ENCODE data around the gene STPG4. TPM values are rescaled to one million over a fixed set of nuclear protein-coding genes. Genes with fewer than 3 reads are reported as not detected.

Gene STPG4
- total RNA-seq, 3 donors from 2014 or later (not counting 1 experiment from before 2014, with no cell fraction given) = 0.21 to 0.65 TPM; not detected in 1

DNA sequence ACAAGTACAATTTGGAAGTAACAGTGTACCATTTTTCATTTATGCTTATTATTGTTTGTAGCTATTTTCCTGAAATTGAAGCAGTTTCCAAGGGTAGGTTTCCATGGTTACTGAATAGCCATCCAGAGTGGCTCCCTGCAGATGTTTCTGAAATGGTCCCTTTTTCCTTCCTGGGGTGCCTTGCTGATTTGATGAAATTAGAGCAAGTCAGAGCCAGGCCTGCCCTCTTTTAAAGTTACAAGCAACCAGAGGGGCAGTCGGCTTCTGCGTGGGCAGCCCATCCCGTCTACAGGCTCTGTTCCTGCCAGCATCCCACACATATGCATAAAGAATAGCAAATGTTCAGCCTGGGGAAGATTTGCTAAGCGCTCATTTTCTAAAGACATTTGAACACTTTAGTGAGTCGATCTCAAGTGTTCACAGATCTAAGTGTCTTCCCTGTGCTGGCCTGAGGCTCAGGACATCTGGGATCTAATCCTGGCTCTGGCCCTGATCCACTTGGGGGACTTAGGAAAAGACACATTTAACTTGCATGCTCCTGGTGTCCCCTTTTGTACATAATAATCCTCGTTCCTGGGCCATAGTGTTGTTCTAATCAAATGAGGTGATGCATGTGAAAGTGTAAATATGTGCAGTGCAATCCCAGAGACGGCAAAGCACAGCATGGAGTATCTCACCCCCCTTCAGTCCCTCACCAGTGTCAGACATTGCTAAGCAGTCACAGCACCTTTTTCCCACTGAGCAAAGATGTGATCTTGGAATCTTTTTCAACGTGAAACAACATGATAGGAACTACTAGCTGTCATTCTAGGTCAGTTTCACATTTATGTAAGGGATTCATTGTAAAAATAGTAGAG lies 92.2 kb downstream of the STPG4 start:
- H3K4me1 Mint-ChIP-seq = peaks cover 8 to 9% of the 10 kb centered on the region in 2 donors
- H3K36me3 ChIP-seq (ENCODE audit: control insufficient read depth, insufficient read depth, low read length) = peaks cover 40% of the 10 kb centered on the region
- DNase-seq = no peak
- H3K27me3 Mint-ChIP-seq (ENCODE audit: low read depth in 2 of 2) = peaks cover 3 to 6% of the 10 kb centered on the region in 2 donors
- peaks cover 14% of the 10 kb centered on the region for H3K4me1 ChIP-seq (ENCODE audit: control insufficient read depth, insufficient read depth, low read length)
- 99% methylated on average over 8 of the region's 8 CpGs for WGBS (ENCODE audit: insufficient coverage)
- H3K27ac Mint-ChIP-seq = no peak overlapping the region
- H3K4me3 Mint-ChIP-seq = no peak overlapping the region
- no peak overlapping the region for H3K27ac ChIP-seq (ENCODE audit: low read length)
- ATAC-seq = no peak
- TF ChIP-seq, protein P1, sequence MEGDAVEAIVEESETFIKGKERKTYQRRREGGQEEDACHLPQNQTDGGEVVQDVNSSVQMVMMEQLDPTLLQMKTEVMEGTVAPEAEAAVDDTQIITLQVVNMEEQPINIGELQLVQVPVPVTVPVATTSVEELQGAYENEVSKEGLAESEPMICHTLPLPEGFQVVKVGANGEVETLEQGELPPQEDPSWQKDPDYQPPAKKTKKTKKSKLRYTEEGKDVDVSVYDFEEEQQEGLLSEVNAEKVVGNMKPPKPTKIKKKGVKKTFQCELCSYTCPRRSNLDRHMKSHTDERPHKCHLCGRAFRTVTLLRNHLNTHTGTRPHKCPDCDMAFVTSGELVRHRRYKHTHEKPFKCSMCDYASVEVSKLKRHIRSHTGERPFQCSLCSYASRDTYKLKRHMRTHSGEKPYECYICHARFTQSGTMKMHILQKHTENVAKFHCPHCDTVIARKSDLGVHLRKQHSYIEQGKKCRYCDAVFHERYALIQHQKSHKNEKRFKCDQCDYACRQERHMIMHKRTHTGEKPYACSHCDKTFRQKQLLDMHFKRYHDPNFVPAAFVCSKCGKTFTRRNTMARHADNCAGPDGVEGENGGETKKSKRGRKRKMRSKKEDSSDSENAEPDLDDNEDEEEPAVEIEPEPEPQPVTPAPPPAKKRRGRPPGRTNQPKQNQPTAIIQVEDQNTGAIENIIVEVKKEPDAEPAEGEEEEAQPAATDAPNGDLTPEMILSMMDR (IDR thresholded peaks at IDR 0.05) = no peak
- intact Hi-C loops (cut with micrococcal nuclease) = no loop called here
- no peak overlapping the region for H3K4me3 ChIP-seq (ENCODE audit: low read length)
- H3K9me3 Mint-ChIP-seq = no peaks in the 10 kb centered on the region
- H3K27me3 ChIP-seq (ENCODE audit: control insufficient read depth, insufficient read depth, low read length) = no peaks in the 10 kb centered on the region
- H3K9me3 ChIP-seq (ENCODE audit: control insufficient read depth, insufficient read depth, low read length) = no peaks in the 10 kb centered on the region
- H3K36me3 Mint-ChIP-seq = peaks cover 8% of the 10 kb centered on the region

DNA sequence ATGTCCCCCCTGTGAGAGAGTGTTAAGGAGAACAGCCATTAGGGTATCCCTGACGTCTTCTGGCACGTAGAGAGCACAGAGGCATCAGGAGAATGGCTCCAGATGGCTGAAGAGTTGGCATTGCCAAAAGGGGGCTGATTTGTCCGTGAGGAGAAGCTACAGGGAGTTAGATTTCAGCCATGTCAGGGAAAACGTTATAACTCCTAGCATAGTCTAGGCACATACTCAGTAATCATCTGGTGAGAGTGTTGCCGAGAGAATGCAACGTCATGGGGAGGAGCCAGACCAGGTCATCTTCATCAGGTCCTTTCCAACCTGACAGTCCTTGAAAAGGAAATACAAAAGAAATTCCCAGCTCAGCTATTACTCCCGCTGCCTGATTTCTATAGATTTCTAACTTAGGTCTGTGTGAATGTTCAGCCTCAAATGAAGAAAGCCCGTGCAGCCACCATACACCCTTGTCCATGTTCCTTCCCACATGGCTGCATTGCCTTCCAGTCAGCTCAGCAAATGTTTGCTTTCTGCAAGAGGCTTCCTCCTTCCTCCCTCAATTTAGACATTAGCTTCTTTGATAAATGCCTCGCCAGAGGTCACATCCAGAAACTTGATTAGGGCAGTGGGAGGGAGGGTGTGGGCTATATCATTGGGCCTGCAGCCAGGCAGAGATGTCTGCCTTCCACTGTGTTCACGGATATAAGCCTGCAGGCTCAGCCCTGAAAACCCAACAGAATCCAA lies 93.0 kb downstream of the STPG4 start:
- peaks cover 18% of the 10 kb centered on the region for H3K4me1 ChIP-seq (ENCODE audit: control insufficient read depth, insufficient read depth, low read length)
- no peaks in the 10 kb centered on the region for H3K9me3 ChIP-seq (ENCODE audit: control insufficient read depth, insufficient read depth, low read length)
- intact Hi-C loops (cut with micrococcal nuclease) = no loop called here
- ATAC-seq = no peak
- Mint-ChIP-seq H3K4me1 (peaks cover 10 to 12% of the 10 kb centered on the region in 2 donors), H3K27me3 (ENCODE audit: low read depth in 2 of 2) (no peaks in the 10 kb centered on the region), H3K27ac (no peak overlapping the region), H3K9me3 (no peaks in the 10 kb centered on the region), H3K36me3 (peaks cover 8% of the 10 kb centered on the region), H3K4me3 (no peak overlapping the region)
- no peaks in the 10 kb centered on the region for H3K27me3 ChIP-seq (ENCODE audit: control insufficient read depth, insufficient read depth, low read length)
- no peak for DNase-seq
- no peak overlapping the region for H3K4me3 ChIP-seq (ENCODE audit: low read length)
- H3K27ac ChIP-seq (ENCODE audit: low read length) = no peak overlapping the region
- H3K36me3 ChIP-seq (ENCODE audit: control insufficient read depth, insufficient read depth, low read length) = peaks cover 40% of the 10 kb centered on the region
- 96% methylated on average over 9 of the region's 10 CpGs for WGBS (ENCODE audit: insufficient coverage)
- TF ChIP-seq, protein P1 (IDR thresholded peaks at IDR 0.05) = no peak

DNA sequence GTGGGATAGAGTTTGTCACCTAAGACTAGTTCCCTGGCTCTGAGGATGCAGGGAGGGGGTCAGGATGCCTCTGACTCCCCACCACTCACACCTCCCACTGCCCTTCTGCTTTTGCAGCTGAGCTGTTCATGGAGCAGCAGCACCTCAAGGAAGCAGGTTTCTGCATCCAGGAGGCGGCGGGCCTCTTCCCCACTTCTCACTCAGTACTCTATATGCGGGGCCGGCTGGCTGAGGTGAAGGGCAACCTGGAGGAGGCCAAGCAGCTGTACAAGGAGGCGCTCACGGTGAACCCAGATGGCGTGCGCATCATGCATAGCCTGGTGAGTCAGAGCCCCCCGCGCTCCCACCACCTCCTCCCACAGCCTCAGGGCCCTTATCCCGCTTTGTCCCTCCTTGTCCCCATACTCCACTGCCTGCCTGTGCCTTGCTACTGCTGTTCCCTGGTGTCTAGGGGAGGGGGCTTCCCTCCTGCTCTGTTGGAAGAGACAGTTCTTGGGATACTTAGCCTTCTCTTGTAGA lies 94.4 kb downstream of the STPG4 start:
- ATAC-seq (no peak), DNase-seq (no peak)
- Mint-ChIP-seq H3K9me3 (no peaks in the 10 kb centered on the region), H3K4me1 (peaks cover 10 to 23% of the 10 kb centered on the region in 2 donors), H3K4me3 (no peak overlapping the region), H3K27me3 (ENCODE audit: low read depth in 2 of 2) (no peaks in the 10 kb centered on the region), H3K27ac (no peak overlapping the region), H3K36me3 (peaks cover 8% of the 10 kb centered on the region)
- Histone ChIP-seq H3K27ac (ENCODE audit: low read length) (no peak overlapping the region), H3K27me3 (ENCODE audit: control insufficient read depth, insufficient read depth, low read length) (no peaks in the 10 kb centered on the region), H3K4me1 (ENCODE audit: control insufficient read depth, insufficient read depth, low read length) (peaks cover 32% of the 10 kb centered on the region), H3K36me3 (ENCODE audit: control insufficient read depth, insufficient read depth, low read length) (peaks cover 37% of the 10 kb centered on the region), H3K9me3 (ENCODE audit: control insufficient read depth, insufficient read depth, low read length) (no peaks in the 10 kb centered on the region), H3K4me3 (ENCODE audit: low read length) (no peak overlapping the region)
- intact Hi-C loops (cut with micrococcal nuclease) = no loop called here
- 96% methylated on average over 11 of the region's 11 CpGs for WGBS (ENCODE audit: insufficient coverage)
- TF ChIP-seq, protein P1 (IDR thresholded peaks at IDR 0.05) = no peak
